ENCODE data around the gene HTRA3.

Gene HTRA3

DNA sequence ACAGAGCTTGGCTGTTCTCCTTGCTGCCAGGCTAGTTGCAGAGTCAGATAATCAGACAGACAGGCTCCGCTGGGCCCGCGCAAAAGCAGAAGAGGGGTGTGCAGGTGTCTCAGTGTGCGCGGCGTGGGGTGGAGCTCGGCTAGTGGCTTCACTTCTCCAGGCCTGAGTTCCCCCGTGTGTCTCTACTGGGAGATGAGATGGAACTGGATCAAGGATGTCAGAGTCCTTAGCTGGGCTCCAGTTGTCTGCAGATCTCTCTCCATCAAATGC is 21.1 kb downstream of the HTRA3 start:
- TF ChIP-seq TOX (CRISPR knock-in tag; IDR thresholded peaks at IDR 0.05; ENCODE audit: borderline replicate concordance) = no peak
- no peak for TF ChIP-seq BACH2 (CRISPR knock-in tag; IDR thresholded peaks at IDR 0.05; ENCODE audit: borderline replicate concordance)
- TF ChIP-seq RARB (CRISPR knock-in tag; IDR thresholded peaks at IDR 0.05) = no peak
- TF ChIP-seq, protein P1, sequence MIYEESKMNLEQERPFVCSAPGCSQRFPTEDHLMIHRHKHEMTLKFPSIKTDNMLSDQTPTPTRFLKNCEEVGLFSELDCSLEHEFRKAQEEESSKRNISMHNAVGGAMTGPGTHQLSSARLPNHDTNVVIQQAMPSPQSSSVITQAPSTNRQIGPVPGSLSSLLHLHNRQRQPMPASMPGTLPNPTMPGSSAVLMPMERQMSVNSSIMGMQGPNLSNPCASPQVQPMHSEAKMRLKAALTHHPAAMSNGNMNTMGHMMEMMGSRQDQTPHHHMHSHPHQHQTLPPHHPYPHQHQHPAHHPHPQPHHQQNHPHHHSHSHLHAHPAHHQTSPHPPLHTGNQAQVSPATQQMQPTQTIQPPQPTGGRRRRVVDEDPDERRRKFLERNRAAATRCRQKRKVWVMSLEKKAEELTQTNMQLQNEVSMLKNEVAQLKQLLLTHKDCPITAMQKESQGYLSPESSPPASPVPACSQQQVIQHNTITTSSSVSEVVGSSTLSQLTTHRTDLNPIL (CRISPR knock-in tag; IDR thresholded peaks at IDR 0.05; ENCODE audit: low read depth) = no peak
- no peak for TF ChIP-seq OSR1 (CRISPR knock-in tag; IDR thresholded peaks at IDR 0.05)
- TF ChIP-seq CSDC2 (CRISPR knock-in tag; IDR thresholded peaks at IDR 0.05) = no peak
- TF ChIP-seq, protein P2, sequence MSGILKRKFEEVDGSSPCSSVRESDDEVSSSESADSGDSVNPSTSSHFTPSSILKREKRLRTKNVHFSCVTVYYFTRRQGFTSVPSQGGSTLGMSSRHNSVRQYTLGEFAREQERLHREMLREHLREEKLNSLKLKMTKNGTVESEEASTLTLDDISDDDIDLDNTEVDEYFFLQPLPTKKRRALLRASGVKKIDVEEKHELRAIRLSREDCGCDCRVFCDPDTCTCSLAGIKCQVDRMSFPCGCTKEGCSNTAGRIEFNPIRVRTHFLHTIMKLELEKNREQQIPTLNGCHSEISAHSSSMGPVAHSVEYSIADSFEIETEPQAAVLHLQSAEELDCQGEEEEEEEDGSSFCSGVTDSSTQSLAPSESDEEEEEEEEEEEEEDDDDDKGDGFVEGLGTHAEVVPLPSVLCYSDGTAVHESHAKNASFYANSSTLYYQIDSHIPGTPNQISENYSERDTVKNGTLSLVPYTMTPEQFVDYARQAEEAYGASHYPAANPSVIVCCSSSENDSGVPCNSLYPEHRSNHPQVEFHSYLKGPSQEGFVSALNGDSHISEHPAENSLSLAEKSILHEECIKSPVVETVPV (CRISPR knock-in tag; IDR thresholded peaks at IDR 0.05) = no peak
- no peak for TF ChIP-seq TCF4 (CRISPR knock-in tag; IDR thresholded peaks at IDR 0.05; ENCODE audit: borderline replicate concordance)
- TF ChIP-seq ARNTL (CRISPR knock-in tag; IDR thresholded peaks at IDR 0.05; ENCODE audit: borderline replicate concordance, low read depth) = no peak
- TF ChIP-seq, protein P3, sequence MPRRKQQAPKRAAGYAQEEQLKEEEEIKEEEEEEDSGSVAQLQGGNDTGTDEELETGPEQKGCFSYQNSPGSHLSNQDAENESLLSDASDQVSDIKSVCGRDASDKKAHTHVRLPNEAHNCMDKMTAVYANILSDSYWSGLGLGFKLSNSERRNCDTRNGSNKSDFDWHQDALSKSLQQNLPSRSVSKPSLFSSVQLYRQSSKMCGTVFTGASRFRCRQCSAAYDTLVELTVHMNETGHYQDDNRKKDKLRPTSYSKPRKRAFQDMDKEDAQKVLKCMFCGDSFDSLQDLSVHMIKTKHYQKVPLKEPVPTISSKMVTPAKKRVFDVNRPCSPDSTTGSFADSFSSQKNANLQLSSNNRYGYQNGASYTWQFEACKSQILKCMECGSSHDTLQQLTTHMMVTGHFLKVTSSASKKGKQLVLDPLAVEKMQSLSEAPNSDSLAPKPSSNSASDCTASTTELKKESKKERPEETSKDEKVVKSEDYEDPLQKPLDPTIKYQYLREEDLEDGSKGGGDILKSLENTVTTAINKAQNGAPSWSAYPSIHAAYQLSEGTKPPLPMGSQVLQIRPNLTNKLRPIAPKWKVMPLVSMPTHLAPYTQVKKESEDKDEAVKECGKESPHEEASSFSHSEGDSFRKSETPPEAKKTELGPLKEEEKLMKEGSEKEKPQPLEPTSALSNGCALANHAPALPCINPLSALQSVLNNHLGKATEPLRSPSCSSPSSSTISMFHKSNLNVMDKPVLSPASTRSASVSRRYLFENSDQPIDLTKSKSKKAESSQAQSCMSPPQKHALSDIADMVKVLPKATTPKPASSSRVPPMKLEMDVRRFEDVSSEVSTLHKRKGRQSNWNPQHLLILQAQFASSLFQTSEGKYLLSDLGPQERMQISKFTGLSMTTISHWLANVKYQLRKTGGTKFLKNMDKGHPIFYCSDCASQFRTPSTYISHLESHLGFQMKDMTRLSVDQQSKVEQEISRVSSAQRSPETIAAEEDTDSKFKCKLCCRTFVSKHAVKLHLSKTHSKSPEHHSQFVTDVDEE (CRISPR knock-in tag; IDR thresholded peaks at IDR 0.05) = no peak
- no peak for TF ChIP-seq ZFP30 (CRISPR knock-in tag; IDR thresholded peaks at IDR 0.05)
- no peak for TF ChIP-seq ZC3H10 (CRISPR knock-in tag; IDR thresholded peaks at IDR 0.05)
- no peak for TF ChIP-seq PPARA (CRISPR knock-in tag; IDR thresholded peaks at IDR 0.05; ENCODE audit: borderline replicate concordance)
- TF ChIP-seq ESRRG (CRISPR knock-in tag; IDR thresholded peaks at IDR 0.05) = no peak
- TF ChIP-seq ISL1 (CRISPR knock-in tag; IDR thresholded peaks at IDR 0.05) = no peak
- no peak for ATAC-seq

DNA sequence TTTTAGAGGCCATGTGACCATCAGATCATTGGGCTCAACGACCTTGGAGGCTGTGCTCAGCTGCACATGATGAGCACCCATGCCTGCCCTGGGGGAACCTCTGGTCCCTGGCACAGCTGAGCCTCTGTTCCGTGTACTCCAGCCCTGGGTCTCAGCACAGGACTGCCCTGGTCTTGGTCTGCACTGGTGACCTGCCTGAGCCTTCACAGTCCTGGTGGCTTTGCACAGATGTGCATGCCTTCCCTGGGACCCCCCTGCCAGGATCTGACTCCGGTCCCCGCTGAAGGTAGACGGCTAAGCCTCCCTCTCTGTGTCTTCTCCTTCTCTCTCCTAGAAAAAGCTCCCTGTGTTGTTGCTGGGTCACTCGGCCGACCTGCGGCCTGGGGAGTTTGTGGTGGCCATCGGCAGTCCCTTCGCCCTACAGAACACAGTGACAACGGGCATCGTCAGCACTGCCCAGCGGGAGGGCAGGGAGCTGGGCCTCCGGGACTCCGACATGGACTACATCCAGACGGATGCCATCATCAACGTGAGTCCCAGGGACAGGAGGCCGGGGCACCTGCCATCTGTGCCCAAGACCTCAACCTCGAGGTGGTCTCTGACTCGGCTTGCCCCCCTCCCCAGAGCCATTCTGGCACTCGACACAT is 21.6 kb downstream of the HTRA3 start:
- no peak for ATAC-seq

DNA sequence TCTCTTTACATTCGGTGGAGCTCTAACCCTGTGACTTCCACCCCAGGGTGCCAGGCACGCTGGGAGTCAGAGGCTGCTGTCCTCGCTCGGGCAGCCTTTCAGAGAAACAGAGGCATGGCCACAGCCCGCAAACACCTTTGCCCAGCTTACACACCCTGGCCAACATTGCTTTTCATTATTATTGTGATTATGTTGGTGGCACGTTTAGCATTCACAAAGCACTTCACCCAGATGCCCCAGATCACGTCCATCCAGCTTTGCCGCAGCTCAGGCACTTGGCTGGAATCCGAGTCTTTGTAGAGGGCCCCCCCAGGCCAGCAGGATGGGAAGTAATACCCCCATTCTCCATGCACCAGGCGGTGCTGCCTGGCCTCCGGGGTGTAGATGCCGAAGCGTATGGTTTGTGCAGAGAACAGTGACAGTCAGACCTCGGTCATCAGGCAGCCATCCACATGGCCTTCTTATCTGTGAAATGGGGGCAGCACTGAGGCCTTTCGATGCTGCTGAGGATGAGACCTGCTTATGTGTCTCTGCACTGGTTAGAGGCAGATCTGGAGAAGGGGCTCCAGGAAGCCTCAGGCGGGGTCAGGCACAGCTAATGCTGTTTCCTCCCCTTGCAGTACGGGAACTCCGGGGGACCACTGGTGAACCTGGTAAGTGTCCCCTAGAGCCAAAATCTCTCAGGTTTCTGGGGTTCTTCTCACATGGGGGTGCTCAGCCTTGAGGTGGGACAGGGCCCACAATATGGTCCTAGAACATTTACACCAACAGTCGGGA is 22.3 kb downstream of the HTRA3 start:
- TF ChIP-seq GLIS3 (CRISPR knock-in tag; IDR thresholded peaks at IDR 0.05) (no peak), SNAI2 (CRISPR knock-in tag; IDR thresholded peaks at IDR 0.05) (no peak), ZNF70 (CRISPR knock-in tag; IDR thresholded peaks at IDR 0.05) (no peak), PPARA (CRISPR knock-in tag; IDR thresholded peaks at IDR 0.05; ENCODE audit: borderline replicate concordance) (no peak), CSDC2 (CRISPR knock-in tag; IDR thresholded peaks at IDR 0.05) (no peak), TOX (CRISPR knock-in tag; IDR thresholded peaks at IDR 0.05; ENCODE audit: borderline replicate concordance) (no peak), ZFP30 (CRISPR knock-in tag; IDR thresholded peaks at IDR 0.05) (no peak), BACH2 (CRISPR knock-in tag; IDR thresholded peaks at IDR 0.05; ENCODE audit: borderline replicate concordance) (no peak), ISL1 (CRISPR knock-in tag; IDR thresholded peaks at IDR 0.05) (no peak), RARB (CRISPR knock-in tag; IDR thresholded peaks at IDR 0.05) (no peak), ZNF565 (CRISPR knock-in tag; conservative IDR thresholded peaks at IDR 0.05; ENCODE audit: low read depth) (no peak)
- TF ChIP-seq, protein P1 (CRISPR knock-in tag; IDR thresholded peaks at IDR 0.05; ENCODE audit: low read depth) = no peak
- TF ChIP-seq, protein P3 (CRISPR knock-in tag; IDR thresholded peaks at IDR 0.05) = no peak
- TF ChIP-seq, protein P4, sequence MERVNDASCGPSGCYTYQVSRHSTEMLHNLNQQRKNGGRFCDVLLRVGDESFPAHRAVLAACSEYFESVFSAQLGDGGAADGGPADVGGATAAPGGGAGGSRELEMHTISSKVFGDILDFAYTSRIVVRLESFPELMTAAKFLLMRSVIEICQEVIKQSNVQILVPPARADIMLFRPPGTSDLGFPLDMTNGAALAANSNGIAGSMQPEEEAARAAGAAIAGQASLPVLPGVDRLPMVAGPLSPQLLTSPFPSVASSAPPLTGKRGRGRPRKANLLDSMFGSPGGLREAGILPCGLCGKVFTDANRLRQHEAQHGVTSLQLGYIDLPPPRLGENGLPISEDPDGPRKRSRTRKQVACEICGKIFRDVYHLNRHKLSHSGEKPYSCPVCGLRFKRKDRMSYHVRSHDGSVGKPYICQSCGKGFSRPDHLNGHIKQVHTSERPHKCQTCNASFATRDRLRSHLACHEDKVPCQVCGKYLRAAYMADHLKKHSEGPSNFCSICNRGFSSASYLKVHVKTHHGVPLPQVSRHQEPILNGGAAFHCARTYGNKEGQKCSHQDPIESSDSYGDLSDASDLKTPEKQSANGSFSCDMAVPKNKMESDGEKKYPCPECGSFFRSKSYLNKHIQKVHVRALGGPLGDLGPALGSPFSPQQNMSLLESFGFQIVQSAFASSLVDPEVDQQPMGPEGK (CRISPR knock-in tag; IDR thresholded peaks at IDR 0.05; ENCODE audit: borderline replicate concordance) = no peak
- TF ChIP-seq, protein P2 (CRISPR knock-in tag; IDR thresholded peaks at IDR 0.05) = no peak
- no peak for ATAC-seq

More for the DNA sequence above, 21.6 kb downstream of the HTRA3 start:
- TF ChIP-seq PPARA (CRISPR knock-in tag; IDR thresholded peaks at IDR 0.05; ENCODE audit: borderline replicate concordance) = no peak

Measured in SK-N-SH treated with all-trans-retinoic acid at 6 μM for 48 hours (cell line).